DND-41 (cell line): Measurements from ENCODE around the gene JKAMP.
A peak's percentile ranks its signal among the peaks of the same experiment; 100 is the strongest.

Experiments
- ATAC-seq: fragments of 200-7000 bp; cut with Tn5 transposase; 3 replicates; pipeline ENCODE4 v1.9.1; 2021; ENCODE audit warnings: low read depth; ENCODE audit not compliant: insufficient read depth
- DNase-seq: peaks from one replicate; pipeline ENCODE4 v3.0.0-alpha.2; 2020
- H2AFZ ChIP-seq: 2 replicates; pipeline ENCODE4 v1.6.0; 2012; ENCODE audit warnings: low read depth, low read length
- H3K27ac ChIP-seq: 2 replicates; pipeline ENCODE4 v1.5.1; 2012; ENCODE audit warnings: low read length, inconsistent platforms
- H3K27me3 ChIP-seq: fragments of 200-600 bp; sonication (generic); 2 replicates; pipeline ENCODE4 v1.6.0; 2012; ENCODE audit warnings: low read length, mild to moderate bottlenecking, inconsistent platforms; ENCODE audit not compliant: insufficient read depth, poor library complexity
- H3K36me3 ChIP-seq: 2 replicates; pipeline ENCODE4 v1.5.1; 2012; ENCODE audit warnings: low read length, inconsistent platforms; ENCODE audit not compliant: insufficient read depth
- H3K4me1 ChIP-seq: 2 replicates; pipeline ENCODE4 v1.5.1; 2012; ENCODE audit warnings: mild to moderate bottlenecking, low read length; ENCODE audit not compliant: insufficient read depth
- H3K4me2 ChIP-seq: 2 replicates; pipeline ENCODE4 v1.6.0; 2012; ENCODE audit warnings: mild to moderate bottlenecking, moderate library complexity, low read length, inconsistent platforms; ENCODE audit not compliant: insufficient read depth
- H3K4me3 ChIP-seq, 2 experiments: fragments of 200-600 bp in 1 of 2; shearing (Covaris generic) in 1 of 2; 2 replicates each; pipeline ENCODE4 v1.5.1; 2012 to 2016; ENCODE audit warnings: inconsistent platforms in 2 of 2, low read length in 2 of 2, mild to moderate bottlenecking in 2 of 2, low read depth in 1 of 2, moderate library complexity in 1 of 2
- H3K79me2 ChIP-seq: 2 replicates; pipeline ENCODE4 v1.6.0; 2012; ENCODE audit warnings: low read length, inconsistent platforms; ENCODE audit not compliant: insufficient read depth
- H3K9ac ChIP-seq: 2 replicates; pipeline ENCODE4 v1.6.0; 2012; ENCODE audit warnings: low read depth, mild to moderate bottlenecking, inconsistent platforms, low read length, moderate library complexity
- H3K9me3 ChIP-seq: 2 replicates; pipeline ENCODE4 v1.5.1; 2012; ENCODE audit warnings: low read length, moderate library complexity, mild to moderate bottlenecking, inconsistent platforms; ENCODE audit not compliant: insufficient read depth, severe bottlenecking
- H4K20me1 ChIP-seq: 2 replicates; pipeline ENCODE4 v1.6.0; 2012; ENCODE audit warnings: low read length; ENCODE audit not compliant: insufficient read depth
- CTCF ChIP-seq: IDR thresholded peaks from 2 replicates; pipeline ENCODE4 v1.5.1; 2012; ENCODE audit warnings: borderline replicate concordance, low read length, moderate library complexity, mild to moderate bottlenecking; ENCODE audit not compliant: poor library complexity, severe bottlenecking; ENCODE audit errors: extremely low read depth
- EZH2 ChIP-seq: IDR thresholded peaks from 3 replicates; pipeline ENCODE4 v1.6.1; 2012; ENCODE audit warnings: borderline replicate concordance, low read depth, mild to moderate bottlenecking, moderate library complexity, low read length, inconsistent platforms; ENCODE audit not compliant: severe bottlenecking

JKAMP gene

GRCh38 chr14:59532419-59532818 lies 48.1 kb downstream of the JKAMP start:
- no peak overlapping the region for H3K9ac ChIP-seq
- no peaks in the 10 kb centered on the region for H3K79me2 ChIP-seq
- ATAC-seq (no peak), DNase-seq (no peak)
- H3K4me1 ChIP-seq = no peaks in the 10 kb centered on the region
- peaks cover 6% of the 10 kb centered on the region for H3K9me3 ChIP-seq
- H3K27ac ChIP-seq = no peak overlapping the region
- H3K36me3 ChIP-seq = no peaks in the 10 kb centered on the region
- no peaks in the 10 kb centered on the region for H4K20me1 ChIP-seq
- H2AFZ ChIP-seq = no peak overlapping the region
- TF ChIP-seq CTCF (no peak), EZH2 (no peak)
- no peak overlapping the region for H3K4me3 ChIP-seq
- no peak overlapping the region for H3K4me2 ChIP-seq
- no peaks in the 10 kb centered on the region for H3K27me3 ChIP-seq

GRCh38 chr14:59534361-59534987 lies 50.2 kb downstream of the JKAMP start:
- Histone ChIP-seq H3K79me2 (no peaks in the 10 kb centered on the region), H3K27ac (no peak overlapping the region), H3K4me1 (no peaks in the 10 kb centered on the region), H3K4me2 (no peak overlapping the region), H2AFZ (0 out of 2 replicates have a peak overlapping the region, but pooled peaks have one; percentile 17), H3K4me3 (no peak overlapping the region), H3K9ac (no peak overlapping the region), H4K20me1 (no peaks in the 10 kb centered on the region), H3K36me3 (no peaks in the 10 kb centered on the region), H3K9me3 (no peaks in the 10 kb centered on the region), H3K27me3 (peaks cover 2% of the 10 kb centered on the region)
- TF ChIP-seq CTCF = no peak
- no peak for TF ChIP-seq EZH2
- DNase-seq = no peak
- no peak for ATAC-seq

GRCh38 chr14:59537476-59537875 lies 53.2 kb downstream of the JKAMP start:
- no peaks in the 10 kb centered on the region for H3K9me3 ChIP-seq
- no peaks in the 10 kb centered on the region for H3K36me3 ChIP-seq
- H3K27me3 ChIP-seq = peaks cover 2% of the 10 kb centered on the region
- H2AFZ ChIP-seq = no peak overlapping the region
- no peak overlapping the region for H3K9ac ChIP-seq
- no peak overlapping the region for H3K4me3 ChIP-seq
- H4K20me1 ChIP-seq = no peaks in the 10 kb centered on the region
- H3K4me1 ChIP-seq = no peaks in the 10 kb centered on the region
- no peak for TF ChIP-seq CTCF
- TF ChIP-seq EZH2 = no peak
- H3K4me2 ChIP-seq = no peak overlapping the region
- no peak for DNase-seq
- no peak overlapping the region for H3K27ac ChIP-seq
- no peaks in the 10 kb centered on the region for H3K79me2 ChIP-seq
- no peak for ATAC-seq
